Cardiac fibroblast (primary cell): ENCODE results near the gene UBE2I.

Experiments
- DNase-seq, 2 donors: peaks; one replicate each; pipeline versions ENCODE4 v3.0.0 to v3.0.0-alpha.2; 2010; ENCODE audit warnings: low read depth in 2 of 2
- H3K4me3 ChIP-seq, 2 donors: replicated peaks in 1 of 2; 1 replicate in 1 of 2; 2 replicates in 1 of 2; pipeline ENCODE4 v1.5.1; 2011; ENCODE audit warnings: low read depth in 2 of 2, low read length in 2 of 2, mild to moderate bottlenecking in 2 of 2, moderate library complexity in 1 of 2
- CTCF ChIP-seq: IDR thresholded peaks from one replicate; pipeline ENCODE4 v1.5.1; 2011; ENCODE audit warnings: low read depth, mild to moderate bottlenecking, low read length, inconsistent platforms

The UBE2I gene

GRCh38 chr16:1354815-1355540 is 45.5 kb downstream of the UBE2I start:
- no peak overlapping the region for H3K4me3 ChIP-seq
- TF ChIP-seq CTCF, result no peak

GRCh38 chr16:1355591-1355990 is 46.2 kb downstream of the UBE2I start:
- TF ChIP-seq CTCF, result no peak
- no peak for DNase-seq
- no peak overlapping the region for H3K4me3 ChIP-seq

More at GRCh38 chr16:1354815-1355540, 45.5 kb downstream of the UBE2I start:
- DNase-seq, result no peak

- DNase-seq, result no peak
- no peak overlapping the region for H3K4me3 ChIP-seq
- no peak for TF ChIP-seq CTCF
These were observed 46.8 kb downstream of the UBE2I start for GRCh38 chr16:1356061-1356900.

- peak in 1 of 2 donors; percentile 19 for DNase-seq
- no peak overlapping the region for H3K4me3 ChIP-seq
- TF ChIP-seq CTCF, result no peak
These were observed 48.6 kb downstream of the UBE2I start for GRCh38 chr16:1357906-1358566.

GRCh38 chr16:1361685-1362360 is 52.4 kb downstream of the UBE2I start:
- no peak for DNase-seq
- TF ChIP-seq CTCF, result no peak
- no peak overlapping the region for H3K4me3 ChIP-seq

- no peak overlapping the region for H3K4me3 ChIP-seq
- no peak for DNase-seq
- TF ChIP-seq CTCF, result no peak
These were observed 53.4 kb downstream of the UBE2I start for GRCh38 chr16:1362807-1363206.
